ENCODE results near the gene KCNJ6.

The KCNJ6 gene

DNA sequence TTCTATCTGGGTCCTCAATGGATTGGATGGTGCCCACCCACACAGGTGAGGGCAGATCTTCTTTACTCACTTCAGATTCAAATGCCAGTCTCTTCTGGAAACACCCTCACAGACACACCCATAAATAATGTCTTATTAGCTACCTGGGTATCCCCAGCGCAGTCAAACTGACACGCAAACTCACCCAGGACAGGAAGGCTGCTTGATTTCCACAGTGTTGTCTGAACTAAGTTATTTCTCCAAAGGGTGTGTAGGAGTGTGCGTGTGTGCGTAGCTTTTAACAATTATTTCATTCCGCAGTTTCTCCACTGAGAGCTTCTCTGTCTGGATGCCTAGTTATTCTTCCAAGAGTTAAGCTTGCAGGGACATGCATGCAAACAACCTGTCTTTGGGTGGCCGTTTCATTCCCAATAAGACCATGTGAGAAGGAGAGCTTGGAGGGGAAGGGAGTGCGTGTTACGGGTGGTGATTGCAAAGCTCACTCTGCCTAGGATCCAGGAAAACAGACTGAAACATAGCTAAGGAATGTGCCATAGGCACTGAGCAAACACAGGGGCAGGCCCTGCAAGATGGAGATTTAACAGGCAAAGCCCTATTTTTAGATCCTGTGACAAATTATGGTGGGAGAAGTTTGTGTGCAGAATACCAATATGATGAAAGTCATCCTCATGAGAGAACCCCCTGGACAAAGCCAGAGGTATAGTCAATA, 280.0 kb downstream of the KCNJ6 start:
- peak; percentile 65 for DNase-seq (ENCODE audit: low read depth)
- TF ChIP-seq, protein P1, sequence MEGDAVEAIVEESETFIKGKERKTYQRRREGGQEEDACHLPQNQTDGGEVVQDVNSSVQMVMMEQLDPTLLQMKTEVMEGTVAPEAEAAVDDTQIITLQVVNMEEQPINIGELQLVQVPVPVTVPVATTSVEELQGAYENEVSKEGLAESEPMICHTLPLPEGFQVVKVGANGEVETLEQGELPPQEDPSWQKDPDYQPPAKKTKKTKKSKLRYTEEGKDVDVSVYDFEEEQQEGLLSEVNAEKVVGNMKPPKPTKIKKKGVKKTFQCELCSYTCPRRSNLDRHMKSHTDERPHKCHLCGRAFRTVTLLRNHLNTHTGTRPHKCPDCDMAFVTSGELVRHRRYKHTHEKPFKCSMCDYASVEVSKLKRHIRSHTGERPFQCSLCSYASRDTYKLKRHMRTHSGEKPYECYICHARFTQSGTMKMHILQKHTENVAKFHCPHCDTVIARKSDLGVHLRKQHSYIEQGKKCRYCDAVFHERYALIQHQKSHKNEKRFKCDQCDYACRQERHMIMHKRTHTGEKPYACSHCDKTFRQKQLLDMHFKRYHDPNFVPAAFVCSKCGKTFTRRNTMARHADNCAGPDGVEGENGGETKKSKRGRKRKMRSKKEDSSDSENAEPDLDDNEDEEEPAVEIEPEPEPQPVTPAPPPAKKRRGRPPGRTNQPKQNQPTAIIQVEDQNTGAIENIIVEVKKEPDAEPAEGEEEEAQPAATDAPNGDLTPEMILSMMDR (conservative IDR thresholded peaks at IDR 0.05; ENCODE audit: low read depth, low read length): no peak
- H3K4me3 ChIP-seq (ENCODE audit: low read depth, low read length): no peak overlapping the region

DNA sequence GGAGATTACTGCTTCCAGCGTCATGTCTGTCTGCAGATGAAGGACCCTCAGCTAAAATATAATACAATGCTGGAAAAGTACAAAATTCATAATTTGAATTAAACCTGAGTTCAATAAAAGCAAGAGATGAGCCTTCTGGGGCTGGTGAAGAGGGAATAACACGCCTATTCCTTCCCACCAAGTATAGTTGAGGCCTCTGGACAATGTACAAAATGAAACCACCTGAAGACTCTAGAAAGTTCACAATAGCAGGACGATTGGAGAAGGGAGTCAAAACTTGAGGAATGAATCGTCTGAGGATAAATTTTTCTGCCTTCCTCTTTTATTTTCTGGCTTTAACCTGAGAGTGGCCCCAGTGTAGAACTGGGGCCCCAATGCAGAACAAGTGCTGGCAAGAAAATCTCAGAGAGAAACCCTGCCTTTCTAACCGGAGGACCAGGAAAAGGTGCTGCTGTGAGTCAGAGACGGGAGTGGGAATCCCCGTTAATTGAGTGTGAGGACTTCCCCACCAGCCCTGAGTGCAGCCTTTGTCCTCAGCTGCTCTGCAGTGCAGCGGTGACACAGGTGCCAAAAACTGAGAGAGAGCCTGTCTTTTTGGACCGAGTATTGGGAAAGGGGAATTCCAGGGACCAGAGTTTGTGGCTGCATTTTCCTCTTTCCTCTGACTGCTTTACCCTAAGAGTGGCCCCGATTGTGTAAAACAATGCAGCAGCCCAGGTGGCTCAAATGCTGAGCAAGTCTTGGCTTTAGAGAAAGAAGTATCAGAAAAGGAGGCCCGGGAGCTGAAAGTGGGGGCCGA, 284.7 kb downstream of the KCNJ6 start:
- TF ChIP-seq, protein P1 (conservative IDR thresholded peaks at IDR 0.05; ENCODE audit: low read depth, low read length): no peak
- no peak overlapping the region for H3K4me3 ChIP-seq (ENCODE audit: low read depth, low read length)
- DNase-seq (ENCODE audit: low read depth): no peak

DNA sequence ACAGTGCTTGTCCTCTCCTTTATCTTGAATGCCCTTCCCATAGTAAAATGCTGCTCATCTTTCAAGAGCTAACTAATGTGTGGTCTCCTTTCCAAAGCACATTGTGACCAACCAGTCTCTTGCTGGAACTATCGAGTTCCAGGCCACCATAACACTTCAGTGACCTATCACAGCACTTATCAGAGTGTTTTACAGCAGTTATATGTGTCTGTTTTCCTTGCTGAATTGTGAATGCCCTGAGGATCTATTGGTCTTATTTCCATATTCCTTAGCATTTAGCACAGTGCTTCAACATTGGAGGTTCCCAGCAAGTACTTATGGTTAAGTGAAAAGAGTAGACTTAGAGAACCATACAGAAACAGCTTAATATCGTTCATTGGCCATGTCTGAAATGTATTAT, 285.4 kb downstream of the KCNJ6 start:
- TF ChIP-seq, protein P1 (conservative IDR thresholded peaks at IDR 0.05; ENCODE audit: low read depth, low read length): no peak
- no peak for DNase-seq (ENCODE audit: low read depth)
- no peak overlapping the region for H3K4me3 ChIP-seq (ENCODE audit: low read depth, low read length)

DNA sequence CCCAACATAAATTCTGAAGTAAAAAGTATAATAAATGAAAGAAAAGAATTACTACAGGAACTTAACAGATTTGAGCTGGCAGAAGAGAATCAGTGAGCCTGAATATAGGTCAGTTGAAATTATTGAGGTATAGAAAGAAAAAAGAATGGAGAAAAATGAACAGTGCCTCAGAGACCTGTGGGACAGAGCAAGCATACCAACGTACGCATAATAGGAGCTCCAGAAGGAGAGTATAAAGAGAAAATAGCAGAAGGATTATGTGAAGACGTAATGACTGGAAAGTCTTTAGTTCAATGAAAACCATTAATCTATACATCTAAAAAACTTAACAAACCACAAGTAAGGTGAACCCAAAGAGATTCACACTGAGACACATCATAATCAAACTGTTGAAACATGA, 287.9 kb downstream of the KCNJ6 start:
- DNase-seq (ENCODE audit: low read depth): no peak
- TF ChIP-seq, protein P1 (conservative IDR thresholded peaks at IDR 0.05; ENCODE audit: low read depth, low read length): no peak

DNA sequence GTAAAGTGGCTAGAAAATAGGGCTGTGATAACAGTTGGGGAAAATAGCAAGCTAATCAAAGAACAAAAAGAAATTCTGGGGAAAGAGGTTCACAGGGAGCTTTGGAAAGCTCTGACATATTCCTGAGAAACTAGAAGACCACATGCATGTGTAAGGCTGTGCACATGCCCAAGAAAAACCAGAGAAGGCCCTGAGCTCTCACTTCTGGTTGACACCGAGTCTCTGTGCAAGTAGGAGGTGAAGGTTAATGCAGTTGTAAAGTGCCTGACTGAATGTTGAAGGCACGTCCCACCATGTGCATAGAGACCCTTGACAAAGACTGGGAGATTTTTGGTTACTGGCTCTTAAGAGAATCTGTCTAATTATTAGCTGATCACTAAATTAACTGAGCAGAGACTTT, 288.7 kb downstream of the KCNJ6 start:
- TF ChIP-seq, protein P1 (conservative IDR thresholded peaks at IDR 0.05; ENCODE audit: low read depth, low read length): no peak
- no peak overlapping the region for H3K4me3 ChIP-seq (ENCODE audit: low read depth, low read length)
- no peak for DNase-seq (ENCODE audit: low read depth)

More for the DNA sequence above, 287.9 kb downstream of the KCNJ6 start:
- H3K4me3 ChIP-seq (ENCODE audit: low read depth, low read length): no peak overlapping the region

DNA sequence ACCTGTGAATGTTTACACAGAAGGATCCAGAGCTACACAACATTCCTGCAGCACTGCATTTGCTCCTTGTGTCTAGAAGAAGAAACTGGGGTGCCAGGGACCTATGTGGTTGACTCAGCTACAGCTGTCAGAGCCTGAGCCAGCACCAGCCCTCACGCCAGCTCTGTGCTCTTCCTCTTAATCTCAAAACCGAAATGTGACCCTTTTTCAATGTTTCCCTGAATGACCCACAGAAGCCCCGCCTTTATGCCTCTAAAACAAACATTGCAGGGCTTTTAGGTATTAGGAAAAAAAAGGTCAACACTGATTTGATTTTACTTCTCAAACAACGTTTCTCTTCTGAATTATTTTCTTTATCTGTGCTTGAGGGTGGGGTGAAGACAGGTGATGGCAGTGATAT, 289.2 kb downstream of the KCNJ6 start:
- H3K4me3 ChIP-seq (ENCODE audit: low read depth, low read length): no peak overlapping the region
- no peak for DNase-seq (ENCODE audit: low read depth)
- TF ChIP-seq, protein P1 (conservative IDR thresholded peaks at IDR 0.05; ENCODE audit: low read depth, low read length): no peak
